Fibroblast of skin of scalp (primary cell): ENCODE measurements around the gene MAP3K9. TPM values are rescaled to one million over a fixed set of nuclear protein-coding genes. Genes with fewer than 3 reads are reported as not detected.
"Not testable (repeated sequence)": the region's sequence is repeated elsewhere in the genome, so short reads cannot be mapped to it uniquely, and the experiment has no call there.

Experiments used
- DNase-seq: peaks from one replicate; pipeline ENCODE4 v3.0.0-alpha.2; 2013
- polyA plus RNA-seq, 2 experiments: library from polyadenylated mRNA; unstranded; fragments of 120-200 nt; gene quantifications; one replicate each; pipeline ENCODE4 v1.2.1, GENCODE V29; 2013; ENCODE audit not compliant: insufficient read length in 2 of 2

MAP3K9 gene
- 0.12 TPM for polyA plus RNA-seq (2013, experiment 1 of 2; ENCODE audit: insufficient read length)
- 0.17 TPM for polyA plus RNA-seq (2013, experiment 2 of 2; ENCODE audit: insufficient read length)

- peak; percentile 36 for DNase-seq
Measured at GRCh38 chr14:70809225-70810219, at the start of gene MAP3K9. TSS of gene MAP3K9 (minus strand) at chr14:70809513. CDS start at chr14:70809171, 342 bp downstream.

GRCh38 chr14:70858641-70859040 is 49.3 kb upstream of the MAP3K9 start:
- DNase-seq = no peak

GRCh38 chr14:70857496-70857890 is 48.2 kb upstream of the MAP3K9 start:
- peak; percentile 42 for DNase-seq

- peak; percentile 95 for DNase-seq
Measured at GRCh38 chr14:70856851-70857495, 47.7 kb upstream of the MAP3K9 start.

GRCh38 chr14:70855486-70855885 is 46.2 kb upstream of the MAP3K9 start:
- no peak for DNase-seq

GRCh38 chr14:70853658-70854057 is 44.3 kb upstream of the MAP3K9 start:
- DNase-seq = not testable (repeated sequence)

- no peak for DNase-seq
Measured at GRCh38 chr14:70847406-70848090, 38.2 kb upstream of the MAP3K9 start.

- DNase-seq = no peak
Measured at GRCh38 chr14:70845601-70846000, 36.3 kb upstream of the MAP3K9 start.

GRCh38 chr14:70842851-70843462 is 33.6 kb upstream of the MAP3K9 start:
- no peak for DNase-seq

GRCh38 chr14:70838076-70838475 is 28.8 kb upstream of the MAP3K9 start:
- no peak for DNase-seq

GRCh38 chr14:70836946-70837345 is 27.6 kb upstream of the MAP3K9 start:
- DNase-seq = no peak

- no peak for DNase-seq
Measured at GRCh38 chr14:70833884-70834283, 24.6 kb upstream of the MAP3K9 start.

GRCh38 chr14:70832561-70833305 is 23.4 kb upstream of the MAP3K9 start:
- DNase-seq = no peak

GRCh38 chr14:70830998-70831781 is 21.9 kb upstream of the MAP3K9 start:
- no peak for DNase-seq

GRCh38 chr14:70828188-70828587 is 18.9 kb upstream of the MAP3K9 start:
- DNase-seq = no peak

- no peak for DNase-seq
Measured at GRCh38 chr14:70827752-70828151, 18.4 kb upstream of the MAP3K9 start.

- DNase-seq = peak; percentile 31
Measured at GRCh38 chr14:70827347-70827746, 18.0 kb upstream of the MAP3K9 start.

- no peak for DNase-seq
Measured at GRCh38 chr14:70823281-70823680, 14.0 kb upstream of the MAP3K9 start.

- DNase-seq = peak; percentile 14
Measured at GRCh38 chr14:70822530-70823185, 13.3 kb upstream of the MAP3K9 start.
